ENCODE measurements around the gene SLC2A13. TPM values are rescaled to one million over a fixed set of nuclear protein-coding genes. Genes with fewer than 3 reads are reported as not detected.

Gene SLC2A13
- total and polyA plus RNA-seq, 4 donors: 21.1 to 85.5 (median 28.6) TPM

Small RNA genes lying within 50 kb of the gene (small RNA-seq; reads per million reads assigned to genes)
- not detected for gene RF00414 (ENCODE audit: low replicate concordance)

Other genes starting within 250 kb of the SLC2A13 start
- gene LRRK2, start 118.9 kb upstream of the SLC2A13 start, total RNA-seq: 10 to 100 TPM; 22.5 to 43.5 TPM
- 10 to 100 TPM; 18.6 to 33.9 TPM for gene LRRK2, start 118.9 kb upstream of the SLC2A13 start, polyA plus RNA-seq (ENCODE audit: insufficient read length in 2 of 2)